SK-N-SH (cell line): ENCODE data around the gene NPVF. TPM values are rescaled to one million over a fixed set of nuclear protein-coding genes. Genes with fewer than 3 reads are reported as not detected.
A peak's percentile ranks its signal among the peaks of the same experiment; 100 is the strongest.

Experiments
- EP300 ChIP-seq, 2 experiments: IDR thresholded peaks; 2 replicates each; pipeline versions ENCODE4 v1.4.0 to v1.6.1; 2012; ENCODE audit warnings: borderline replicate concordance in 1 of 2, low read depth in 1 of 2, low read length in 1 of 2
- FOSL2 ChIP-seq: IDR thresholded peaks from 2 replicates; pipeline ENCODE4 v1.4.0; 2012; ENCODE audit warnings: low read depth, mild to moderate bottlenecking, moderate library complexity, borderline replicate concordance
- FOXJ3 ChIP-seq: sonication (generic); formaldehyde crosslinking; IDR thresholded peaks from 2 replicates; pipeline ENCODE4 v1.5.1; 2020; ENCODE audit warnings: mild to moderate bottlenecking, missing genetic modification reagents
- FOXM1 ChIP-seq: IDR thresholded peaks from 2 replicates; pipeline ENCODE4 v1.4.0; 2012; ENCODE audit warnings: low read depth, mild to moderate bottlenecking
- GABPA ChIP-seq: IDR thresholded peaks from 2 replicates; pipeline ENCODE4 v1.4.0; 2012; ENCODE audit warnings: low read depth, mild to moderate bottlenecking
- GATA2 ChIP-seq: sonication (generic); formaldehyde crosslinking; IDR thresholded peaks from 2 replicates; pipeline ENCODE4 v1.5.0; 2020; ENCODE audit warnings: mild to moderate bottlenecking, missing genetic modification reagents
- MEF2A ChIP-seq: IDR thresholded peaks from 2 replicates; pipeline ENCODE4 v1.4.0; 2012; ENCODE audit warnings: low read depth, borderline replicate concordance
- MXI1 ChIP-seq: IDR thresholded peaks from 2 replicates; pipeline ENCODE4 v1.6.1; 2012; ENCODE audit warnings: mild to moderate bottlenecking, low read depth, low read length, improper control_type of control experiment
- NFIC ChIP-seq: IDR thresholded peaks from 2 replicates; pipeline ENCODE4 v1.4.0; 2012; ENCODE audit warnings: borderline replicate concordance
- NRF1 ChIP-seq: IDR thresholded peaks from 2 replicates; pipeline ENCODE4 v1.6.1; 2012; ENCODE audit warnings: low read depth, mild to moderate bottlenecking, low read length
- POLR2AphosphoS5 ChIP-seq: IDR thresholded peaks from 2 replicates; pipeline ENCODE4 v1.6.1; 2012; ENCODE audit warnings: low read depth, low read length
- RAD21 ChIP-seq: IDR thresholded peaks from 2 replicates; pipeline ENCODE4 v1.6.1; 2012; ENCODE audit warnings: mild to moderate bottlenecking, low read length
- RCOR1 ChIP-seq: fragments of 150-350 bp; IDR thresholded peaks from 2 replicates; pipeline ENCODE4 v1.6.1; 2017; ENCODE audit warnings: antibody characterized with exemption, low read length
- RFX5 ChIP-seq: IDR thresholded peaks from 2 replicates; pipeline ENCODE4 v1.6.1; 2012; ENCODE audit warnings: mild to moderate bottlenecking, improper control_type of control experiment, low read length
- RXRA ChIP-seq: IDR thresholded peaks from 2 replicates; pipeline ENCODE4 v1.4.0; 2012; ENCODE audit warnings: low read depth, mild to moderate bottlenecking, borderline replicate concordance
- SIN3A ChIP-seq: IDR thresholded peaks from 2 replicates; pipeline ENCODE4 v1.6.1; 2012; ENCODE audit warnings: low read depth, mild to moderate bottlenecking, low read length, moderate library complexity, borderline replicate concordance
- TCF12 ChIP-seq: IDR thresholded peaks from 2 replicates; pipeline ENCODE4 v1.4.0; 2012
- TEAD4 ChIP-seq: IDR thresholded peaks from 2 replicates; pipeline ENCODE4 v1.4.0; 2012; ENCODE audit warnings: mild to moderate bottlenecking, borderline replicate concordance; ENCODE audit not compliant: insufficient read depth
- polyA plus RNA-seq, 3 experiments: library from polyadenylated mRNA; depleted of rRNA; stranded (reverse); fragments of >200 nt; gene quantifications; 2 replicates each; pipeline ENCODE4 v1.2.3, GENCODE V29; 2012
- TF ChIP-seq, protein P1 (sequence below): fragments of 200-600 bp; sonication (generic); IDR thresholded peaks from 2 replicates; pipeline ENCODE4 v1.6.1; 2017; ENCODE audit warnings: antibody characterized with exemption, mild to moderate bottlenecking, moderate library complexity
- TF ChIP-seq, protein P2 (sequence below): fragments of 150-350 bp; IDR thresholded peaks from 2 replicates; pipeline ENCODE4 v1.6.1; 2016; ENCODE audit warnings: mild to moderate bottlenecking, low read depth, low read length
- TF ChIP-seq, protein P3 (sequence below): IDR thresholded peaks from 2 replicates; pipeline ENCODE4 v1.6.1; 2012; ENCODE audit warnings: mild to moderate bottlenecking, low read depth, low read length, moderate library complexity
- TF ChIP-seq, protein P4 (sequence below): IDR thresholded peaks from 2 replicates; pipeline ENCODE4 v1.4.0; 2012; ENCODE audit warnings: low read depth, borderline replicate concordance
- TF ChIP-seq, protein P5 (sequence below): fragments of 150-350 bp; IDR thresholded peaks from 2 replicates; pipeline ENCODE4 v1.6.1; 2017; ENCODE audit warnings: antibody characterized with exemption, low read length, low read depth, borderline replicate concordance

Gene NPVF
- polyA plus RNA-seq, 1 of the 3 experiments (the other 2 are of a cell fraction): not detected

DNA sequence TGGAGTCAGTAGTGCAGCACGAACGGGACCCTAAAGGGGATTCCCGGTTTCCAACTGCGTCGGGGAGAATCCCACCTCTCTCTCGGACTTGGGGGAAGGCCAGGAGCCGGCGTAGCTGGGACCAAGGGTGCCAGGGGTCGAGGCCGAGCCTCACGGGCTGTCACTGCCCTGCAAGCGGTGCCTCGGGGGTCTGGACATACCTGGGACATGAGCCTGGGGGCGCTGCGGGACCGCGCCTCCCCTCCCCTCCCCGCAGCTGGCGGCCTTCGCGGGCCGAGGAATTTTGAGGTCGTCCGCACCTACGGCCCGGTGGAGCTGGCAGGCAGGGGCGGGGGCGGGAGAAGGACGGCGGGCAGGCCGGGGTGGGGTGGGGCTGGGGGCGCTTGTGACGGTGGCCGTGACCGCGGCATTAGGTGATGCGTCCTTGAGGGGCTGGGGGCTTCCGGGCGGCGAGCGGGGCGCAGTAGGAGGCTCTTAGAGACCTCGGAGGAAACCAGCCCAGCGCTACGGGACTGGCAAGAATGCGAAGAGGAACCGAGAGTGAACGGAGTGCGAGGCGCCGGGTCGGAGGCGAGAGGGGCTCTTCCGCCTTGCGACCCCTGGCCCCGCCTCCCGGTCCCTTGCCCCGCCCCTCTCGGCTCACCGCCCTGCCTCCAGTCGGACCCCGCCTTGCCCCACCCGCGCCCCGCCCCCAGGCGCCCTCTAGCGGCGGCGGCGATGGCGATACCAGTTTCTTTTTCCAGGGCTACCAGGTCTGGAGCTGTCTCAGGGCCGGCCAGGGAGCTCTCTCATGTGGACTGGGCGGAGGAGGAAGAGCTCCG, 48.3 kb downstream of the NPVF start (continued):
- TF ChIP-seq, protein P1, sequence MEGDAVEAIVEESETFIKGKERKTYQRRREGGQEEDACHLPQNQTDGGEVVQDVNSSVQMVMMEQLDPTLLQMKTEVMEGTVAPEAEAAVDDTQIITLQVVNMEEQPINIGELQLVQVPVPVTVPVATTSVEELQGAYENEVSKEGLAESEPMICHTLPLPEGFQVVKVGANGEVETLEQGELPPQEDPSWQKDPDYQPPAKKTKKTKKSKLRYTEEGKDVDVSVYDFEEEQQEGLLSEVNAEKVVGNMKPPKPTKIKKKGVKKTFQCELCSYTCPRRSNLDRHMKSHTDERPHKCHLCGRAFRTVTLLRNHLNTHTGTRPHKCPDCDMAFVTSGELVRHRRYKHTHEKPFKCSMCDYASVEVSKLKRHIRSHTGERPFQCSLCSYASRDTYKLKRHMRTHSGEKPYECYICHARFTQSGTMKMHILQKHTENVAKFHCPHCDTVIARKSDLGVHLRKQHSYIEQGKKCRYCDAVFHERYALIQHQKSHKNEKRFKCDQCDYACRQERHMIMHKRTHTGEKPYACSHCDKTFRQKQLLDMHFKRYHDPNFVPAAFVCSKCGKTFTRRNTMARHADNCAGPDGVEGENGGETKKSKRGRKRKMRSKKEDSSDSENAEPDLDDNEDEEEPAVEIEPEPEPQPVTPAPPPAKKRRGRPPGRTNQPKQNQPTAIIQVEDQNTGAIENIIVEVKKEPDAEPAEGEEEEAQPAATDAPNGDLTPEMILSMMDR: peak; percentile 90
- TF ChIP-seq NFIC: peak; percentile 20
- peak; percentile 85 for TF ChIP-seq POLR2AphosphoS5
- TF ChIP-seq SIN3A: no peak; the same call in 1 of the 2 replicates
- TF ChIP-seq RXRA: no peak
- TF ChIP-seq NRF1: no peak
- no peak for TF ChIP-seq RFX5
- TF ChIP-seq FOXM1: no peak
- TF ChIP-seq GATA2 (CRISPR knock-in tag): no peak
- TF ChIP-seq MEF2A: no peak
- TF ChIP-seq MXI1: peak; percentile 47; the same call in 1 of the 2 replicates
- TF ChIP-seq, protein P2, sequence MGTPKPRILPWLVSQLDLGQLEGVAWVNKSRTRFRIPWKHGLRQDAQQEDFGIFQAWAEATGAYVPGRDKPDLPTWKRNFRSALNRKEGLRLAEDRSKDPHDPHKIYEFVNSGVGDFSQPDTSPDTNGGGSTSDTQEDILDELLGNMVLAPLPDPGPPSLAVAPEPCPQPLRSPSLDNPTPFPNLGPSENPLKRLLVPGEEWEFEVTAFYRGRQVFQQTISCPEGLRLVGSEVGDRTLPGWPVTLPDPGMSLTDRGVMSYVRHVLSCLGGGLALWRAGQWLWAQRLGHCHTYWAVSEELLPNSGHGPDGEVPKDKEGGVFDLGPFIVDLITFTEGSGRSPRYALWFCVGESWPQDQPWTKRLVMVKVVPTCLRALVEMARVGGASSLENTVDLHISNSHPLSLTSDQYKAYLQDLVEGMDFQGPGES: no peak
- no peak for TF ChIP-seq FOXJ3 (CRISPR knock-in tag)
- TF ChIP-seq, protein P3, sequence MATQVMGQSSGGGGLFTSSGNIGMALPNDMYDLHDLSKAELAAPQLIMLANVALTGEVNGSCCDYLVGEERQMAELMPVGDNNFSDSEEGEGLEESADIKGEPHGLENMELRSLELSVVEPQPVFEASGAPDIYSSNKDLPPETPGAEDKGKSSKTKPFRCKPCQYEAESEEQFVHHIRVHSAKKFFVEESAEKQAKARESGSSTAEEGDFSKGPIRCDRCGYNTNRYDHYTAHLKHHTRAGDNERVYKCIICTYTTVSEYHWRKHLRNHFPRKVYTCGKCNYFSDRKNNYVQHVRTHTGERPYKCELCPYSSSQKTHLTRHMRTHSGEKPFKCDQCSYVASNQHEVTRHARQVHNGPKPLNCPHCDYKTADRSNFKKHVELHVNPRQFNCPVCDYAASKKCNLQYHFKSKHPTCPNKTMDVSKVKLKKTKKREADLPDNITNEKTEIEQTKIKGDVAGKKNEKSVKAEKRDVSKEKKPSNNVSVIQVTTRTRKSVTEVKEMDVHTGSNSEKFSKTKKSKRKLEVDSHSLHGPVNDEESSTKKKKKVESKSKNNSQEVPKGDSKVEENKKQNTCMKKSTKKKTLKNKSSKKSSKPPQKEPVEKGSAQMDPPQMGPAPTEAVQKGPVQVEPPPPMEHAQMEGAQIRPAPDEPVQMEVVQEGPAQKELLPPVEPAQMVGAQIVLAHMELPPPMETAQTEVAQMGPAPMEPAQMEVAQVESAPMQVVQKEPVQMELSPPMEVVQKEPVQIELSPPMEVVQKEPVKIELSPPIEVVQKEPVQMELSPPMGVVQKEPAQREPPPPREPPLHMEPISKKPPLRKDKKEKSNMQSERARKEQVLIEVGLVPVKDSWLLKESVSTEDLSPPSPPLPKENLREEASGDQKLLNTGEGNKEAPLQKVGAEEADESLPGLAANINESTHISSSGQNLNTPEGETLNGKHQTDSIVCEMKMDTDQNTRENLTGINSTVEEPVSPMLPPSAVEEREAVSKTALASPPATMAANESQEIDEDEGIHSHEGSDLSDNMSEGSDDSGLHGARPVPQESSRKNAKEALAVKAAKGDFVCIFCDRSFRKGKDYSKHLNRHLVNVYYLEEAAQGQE: 0 out of 2 replicates have a peak, but pooled peaks have one; percentile 3
- TF ChIP-seq EP300 (IDR thresholded peaks at IDR 0.05; ENCODE audit: borderline replicate concordance in 1 of 2, low read depth in 1 of 2, low read length in 1 of 2): no peak; a peak in 1 of 4 replicates
- peak; percentile 13; the same call in 1 of the 2 replicates for TF ChIP-seq RAD21
- peak; percentile 54 for TF ChIP-seq GABPA
- TF ChIP-seq, protein P4, sequence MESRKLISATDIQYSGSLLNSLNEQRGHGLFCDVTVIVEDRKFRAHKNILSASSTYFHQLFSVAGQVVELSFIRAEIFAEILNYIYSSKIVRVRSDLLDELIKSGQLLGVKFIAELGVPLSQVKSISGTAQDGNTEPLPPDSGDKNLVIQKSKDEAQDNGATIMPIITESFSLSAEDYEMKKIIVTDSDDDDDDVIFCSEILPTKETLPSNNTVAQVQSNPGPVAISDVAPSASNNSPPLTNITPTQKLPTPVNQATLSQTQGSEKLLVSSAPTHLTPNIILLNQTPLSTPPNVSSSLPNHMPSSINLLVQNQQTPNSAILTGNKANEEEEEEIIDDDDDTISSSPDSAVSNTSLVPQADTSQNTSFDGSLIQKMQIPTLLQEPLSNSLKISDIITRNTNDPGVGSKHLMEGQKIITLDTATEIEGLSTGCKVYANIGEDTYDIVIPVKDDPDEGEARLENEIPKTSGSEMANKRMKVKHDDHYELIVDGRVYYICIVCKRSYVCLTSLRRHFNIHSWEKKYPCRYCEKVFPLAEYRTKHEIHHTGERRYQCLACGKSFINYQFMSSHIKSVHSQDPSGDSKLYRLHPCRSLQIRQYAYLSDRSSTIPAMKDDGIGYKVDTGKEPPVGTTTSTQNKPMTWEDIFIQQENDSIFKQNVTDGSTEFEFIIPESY: no peak
- TF ChIP-seq TCF12: no peak
- TF ChIP-seq TEAD4: no peak
- TF ChIP-seq RCOR1: peak; percentile 37; the same call in 1 of the 2 replicates
- no peak for TF ChIP-seq FOSL2
- TF ChIP-seq, protein P5, sequence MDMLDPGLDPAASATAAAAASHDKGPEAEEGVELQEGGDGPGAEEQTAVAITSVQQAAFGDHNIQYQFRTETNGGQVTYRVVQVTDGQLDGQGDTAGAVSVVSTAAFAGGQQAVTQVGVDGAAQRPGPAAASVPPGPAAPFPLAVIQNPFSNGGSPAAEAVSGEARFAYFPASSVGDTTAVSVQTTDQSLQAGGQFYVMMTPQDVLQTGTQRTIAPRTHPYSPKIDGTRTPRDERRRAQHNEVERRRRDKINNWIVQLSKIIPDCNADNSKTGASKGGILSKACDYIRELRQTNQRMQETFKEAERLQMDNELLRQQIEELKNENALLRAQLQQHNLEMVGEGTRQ: no peak
- TF ChIP-seq, all 33 proteins: peak for 13
